Uterus (tissue), 2 donors: ENCODE results near the gene HIRIP3.

Source experiments
- POLR2A ChIP-seq, 2 donors: fragments of 450-650 bp; IDR thresholded peaks; one replicate each; pipeline ENCODE4 v1.6.1; 2016; ENCODE audit warnings: antibody characterized with exemption in 2 of 2, mild to moderate bottlenecking in 1 of 2, moderate library complexity in 1 of 2
- TF ChIP-seq, protein P1 (sequence below), 4 experiments: fragments of 200-600 bp in 2 of 4; fragments of 450-650 bp in 2 of 4; sonication (generic) in 2 of 4; IDR thresholded peaks; one replicate each; pipeline ENCODE4 v1.5.1; 2016 to 2019; ENCODE audit warnings: antibody characterized with exemption in 4 of 4, mild to moderate bottlenecking in 2 of 4, moderate library complexity in 1 of 4

- no peak for TF ChIP-seq POLR2A (IDR thresholded peaks at IDR 0.05)
- TF ChIP-seq, protein P1, sequence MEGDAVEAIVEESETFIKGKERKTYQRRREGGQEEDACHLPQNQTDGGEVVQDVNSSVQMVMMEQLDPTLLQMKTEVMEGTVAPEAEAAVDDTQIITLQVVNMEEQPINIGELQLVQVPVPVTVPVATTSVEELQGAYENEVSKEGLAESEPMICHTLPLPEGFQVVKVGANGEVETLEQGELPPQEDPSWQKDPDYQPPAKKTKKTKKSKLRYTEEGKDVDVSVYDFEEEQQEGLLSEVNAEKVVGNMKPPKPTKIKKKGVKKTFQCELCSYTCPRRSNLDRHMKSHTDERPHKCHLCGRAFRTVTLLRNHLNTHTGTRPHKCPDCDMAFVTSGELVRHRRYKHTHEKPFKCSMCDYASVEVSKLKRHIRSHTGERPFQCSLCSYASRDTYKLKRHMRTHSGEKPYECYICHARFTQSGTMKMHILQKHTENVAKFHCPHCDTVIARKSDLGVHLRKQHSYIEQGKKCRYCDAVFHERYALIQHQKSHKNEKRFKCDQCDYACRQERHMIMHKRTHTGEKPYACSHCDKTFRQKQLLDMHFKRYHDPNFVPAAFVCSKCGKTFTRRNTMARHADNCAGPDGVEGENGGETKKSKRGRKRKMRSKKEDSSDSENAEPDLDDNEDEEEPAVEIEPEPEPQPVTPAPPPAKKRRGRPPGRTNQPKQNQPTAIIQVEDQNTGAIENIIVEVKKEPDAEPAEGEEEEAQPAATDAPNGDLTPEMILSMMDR (IDR thresholded peaks at IDR 0.05) = no peak
Observed at GRCh38 chr16:29959293-29959692, 36.1 kb downstream of the HIRIP3 start.
